Right lobe of liver (tissue), 6 donors: ENCODE results near the gene PON1. TPM values are rescaled to one million over a fixed set of nuclear protein-coding genes. Genes with fewer than 3 reads are reported as not detected.

ENCODE experiments used
- ATAC-seq, 4 donors: fragments of 200-7000 bp; cut with Tn5 transposase; one replicate each; pipeline ENCODE4 v1.9.1; 2020; ENCODE audit warnings: mild to moderate bottlenecking in 4 of 4, moderate library complexity in 4 of 4
- DNase-seq, 3 donors: peaks; one replicate each; pipeline ENCODE4 v3.0.0-alpha.2; 2020
- H3K27ac ChIP-seq, 3 donors: fragments of 200-600 bp; one replicate each; pipeline ENCODE4 v1.8.0; 2022
- H3K27me3 ChIP-seq, 2 donors: fragments of 200-600 bp; one replicate each; pipeline ENCODE4 v1.8.0; 2022
- H3K36me3 ChIP-seq, 4 donors: fragments of 200-600 bp; sonication (generic) in 1 of 4; one replicate each; pipeline versions ENCODE4 v1.5.1 to v1.8.0; 2017 to 2022; ENCODE audit warnings: control low read depth in 1 of 4
- H3K4me1 ChIP-seq, 4 donors: fragments of 200-600 bp; sonication (generic) in 1 of 4; one replicate each; pipeline versions ENCODE4 v1.5.1 to v1.8.0; 2017 to 2022; ENCODE audit warnings: control low read depth in 1 of 4
- H3K4me3 ChIP-seq, 3 donors: fragments of 200-600 bp; one replicate each; pipeline ENCODE4 v1.8.0; 2022
- H3K9me3 ChIP-seq, 4 donors: fragments of 200-600 bp; sonication (generic) in 1 of 4; one replicate each; pipeline versions ENCODE4 v1.5.1 to v1.8.0; 2017 to 2022; ENCODE audit warnings: control low read depth in 1 of 4
- POLR2A ChIP-seq: fragments of 450-650 bp; IDR thresholded peaks from one replicate; pipeline ENCODE4 v1.6.1; 2017; ENCODE audit warnings: antibody characterized with exemption, mild to moderate bottlenecking
- WGBS: methylation state at CpG from one replicate; pipeline ENCODE4 v1.1.6; 2018; ENCODE audit warnings: low coverage, low lambda C conversion rate; ENCODE audit not compliant: insufficient coverage; ENCODE audit errors: missing lambda C conversion rate; 5-methylcytosine and 5-hydroxymethylcytosine counted together
- intact Hi-C, 2 donors: fragments of 100-400 bp; cut with DNase I; formaldehyde crosslinking; loops; one replicate each; pipeline versions ENCODE4 v1.11.2 to v1.14.1; 2022
- long read RNA-seq: library from polyadenylated mRNA; unstranded; transcript quantifications from one replicate; pipeline ENCODE4 v2.0.0, GENCODE V29; 2019
- total RNA-seq, 6 experiments: library from RNA; depleted of rRNA in 2 of 6; stranded (reverse); fragments of >200 nt in 2 of 6; fragmentation: NEBNext Ultra II Directional in 3 of 6; extraction: Animal tissue kit (Norgen Biotek cat#: 25700) in 3 of 6; gene quantifications; one replicate each; pipeline versions ENCODE4 v1.1.0 to v1.2.4, GENCODE V29; 2016 to 2023
- TF ChIP-seq, protein P1 (sequence below), 4 donors: fragments of 200-600 bp in 3 of 4; fragments of 450-650 bp in 1 of 4; IDR thresholded peaks; one replicate each; pipeline versions ENCODE4 v1.5.1 to v1.8.0; 2016 to 2022; ENCODE audit warnings: antibody characterized with exemption in 4 of 4, mild to moderate bottlenecking in 2 of 4
- donor health status: DM: no; HTN: yes; CAD: no.
- donor health status: DM: no; HTN: no; CAD: no.
- donor health status: DM: no; HTN: no; CAD: no.
- donor health status: DM: no; HTN: yes; CAD: no.
- donor health status: DM: no; HTN: yes; CAD: no.

PON1 gene
- 100 to 1,000 TPM in 4 of 6 experiments, 10 to 100 TPM in 2; 85.3 to 677 (median 410) TPM for total RNA-seq
- long read RNA-seq, transcript PON1-201 (9 exons, 2,568 nt), result major isoform, 120 of 162 reads
- long read RNA-seq, partial matches to known transcripts, result 30 of 162 reads
- long read RNA-seq, other reads (novel, unspliced or antisense), result 12 of 162 reads

DNA sequence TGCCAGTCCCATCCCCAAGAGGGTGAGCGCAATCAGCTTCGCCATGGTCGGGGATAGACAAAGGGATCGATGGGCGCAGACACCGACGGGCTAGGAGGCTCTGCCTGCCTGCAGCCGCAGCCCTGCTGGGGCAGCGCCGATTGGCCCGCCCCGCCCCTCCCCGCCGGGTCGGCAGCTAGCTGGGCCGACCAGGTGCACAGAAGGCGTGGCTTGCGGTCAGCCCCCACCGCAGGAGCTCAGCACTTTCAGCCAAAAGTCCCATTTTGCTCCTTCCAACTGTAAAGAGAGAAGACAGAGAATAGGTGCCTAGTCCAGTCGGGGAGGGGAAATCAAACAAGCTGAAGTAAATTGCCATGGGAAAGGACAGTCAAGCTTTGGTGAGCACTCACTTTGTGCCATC lies at the start of gene PON1:
TSS of gene PON1 (minus strand) at position 102 of the 400 bp plus-strand sequence. CDS start at position 45, 57 bp downstream.
- WGBS, result 65% methylated on average over 2 of the region's 20 CpGs
- ATAC-seq (peak; percentile 76 to 98 (median 88)), DNase-seq (peak; percentile 63 to 94 (median 87))
- intact Hi-C loops, result no loop called here
- H3K36me3 ChIP-seq, result no peaks in the 10 kb centered on the region
- no peaks in the 10 kb centered on the region for H3K27me3 ChIP-seq
- no peaks in the 10 kb centered on the region for H3K9me3 ChIP-seq
- peaks cover 0 to 36% (median 8%) of the 10 kb centered on the region in 4 donors for H3K4me1 ChIP-seq
- peak within 1 kb of the TSS; percentile 30 to 74 (median 64) for H3K4me3 ChIP-seq
- peak within 1 kb of the TSS; percentile 26 to 96 (median 86) for H3K27ac ChIP-seq
- TF ChIP-seq, protein P1, sequence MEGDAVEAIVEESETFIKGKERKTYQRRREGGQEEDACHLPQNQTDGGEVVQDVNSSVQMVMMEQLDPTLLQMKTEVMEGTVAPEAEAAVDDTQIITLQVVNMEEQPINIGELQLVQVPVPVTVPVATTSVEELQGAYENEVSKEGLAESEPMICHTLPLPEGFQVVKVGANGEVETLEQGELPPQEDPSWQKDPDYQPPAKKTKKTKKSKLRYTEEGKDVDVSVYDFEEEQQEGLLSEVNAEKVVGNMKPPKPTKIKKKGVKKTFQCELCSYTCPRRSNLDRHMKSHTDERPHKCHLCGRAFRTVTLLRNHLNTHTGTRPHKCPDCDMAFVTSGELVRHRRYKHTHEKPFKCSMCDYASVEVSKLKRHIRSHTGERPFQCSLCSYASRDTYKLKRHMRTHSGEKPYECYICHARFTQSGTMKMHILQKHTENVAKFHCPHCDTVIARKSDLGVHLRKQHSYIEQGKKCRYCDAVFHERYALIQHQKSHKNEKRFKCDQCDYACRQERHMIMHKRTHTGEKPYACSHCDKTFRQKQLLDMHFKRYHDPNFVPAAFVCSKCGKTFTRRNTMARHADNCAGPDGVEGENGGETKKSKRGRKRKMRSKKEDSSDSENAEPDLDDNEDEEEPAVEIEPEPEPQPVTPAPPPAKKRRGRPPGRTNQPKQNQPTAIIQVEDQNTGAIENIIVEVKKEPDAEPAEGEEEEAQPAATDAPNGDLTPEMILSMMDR (IDR thresholded peaks at IDR 0.05), result no peak
- TF ChIP-seq POLR2A, result peak; percentile 42

DNA sequence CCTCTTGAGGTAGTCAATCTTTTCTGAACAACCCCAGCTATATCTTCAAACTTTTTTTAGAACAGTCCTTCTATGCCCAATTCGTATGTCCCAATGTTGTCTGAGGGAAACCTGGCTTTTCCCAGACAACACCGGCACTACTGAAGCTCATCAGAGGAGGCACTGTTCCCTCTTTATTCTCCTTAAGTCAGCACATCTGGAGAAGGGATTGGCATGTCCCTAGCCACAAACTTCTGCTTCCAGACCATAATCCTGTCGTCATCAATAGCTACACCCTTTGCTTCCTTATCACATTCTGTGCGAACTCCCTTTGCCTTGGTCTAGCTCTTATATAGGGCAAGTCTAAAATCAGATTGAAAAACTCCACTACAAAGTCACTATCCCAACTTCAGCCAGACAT lies 49.0 kb upstream of the PON1 start:
- H3K36me3 ChIP-seq, result peaks cover 0 to 29% (median 15%) of the 10 kb centered on the region in 4 donors
- WGBS, result 91% methylated on average over 4 of the region's 4 CpGs
- H3K27ac ChIP-seq, result no peak overlapping the region
- intact Hi-C loops, result no loop called here
- no peak for TF ChIP-seq POLR2A
- TF ChIP-seq, protein P1 (IDR thresholded peaks at IDR 0.05), result no peak
- no peaks in the 10 kb centered on the region for H3K4me1 ChIP-seq
- H3K27me3 ChIP-seq, result no peaks in the 10 kb centered on the region
- ATAC-seq, result peak in 2 of 4 donors; percentile 24 to 30
- H3K9me3 ChIP-seq, result no peaks in the 10 kb centered on the region
- DNase-seq, result no peak
- H3K4me3 ChIP-seq, result no peak overlapping the region

DNA sequence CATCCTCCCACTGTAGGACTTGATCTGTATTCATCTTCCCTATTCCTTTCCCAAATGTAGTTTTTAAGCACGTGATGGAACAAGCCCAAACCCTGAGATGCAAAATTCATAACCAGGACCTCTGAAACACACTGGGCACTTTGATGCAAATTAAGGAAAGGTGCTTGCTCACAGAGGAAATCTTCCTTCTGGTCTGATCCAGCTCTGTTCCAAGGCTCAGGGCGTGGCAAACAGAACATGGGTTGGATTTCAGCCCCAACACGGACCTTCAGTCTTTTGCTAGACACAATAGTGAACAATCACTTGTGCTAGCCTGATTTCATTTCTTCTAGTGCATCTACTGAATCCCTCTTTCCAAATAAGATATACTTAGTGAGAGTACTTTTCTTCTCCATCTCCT lies 43.9 kb upstream of the PON1 start:
- Histone ChIP-seq H3K27me3 (no peaks in the 10 kb centered on the region), H3K36me3 (peaks cover 0 to 39% (median 15%) of the 10 kb centered on the region in 4 donors), H3K27ac (no peak overlapping the region), H3K4me1 (no peaks in the 10 kb centered on the region), H3K9me3 (no peaks in the 10 kb centered on the region), H3K4me3 (no peak overlapping the region)
- WGBS, result 79% methylated on average over 3 of the region's 3 CpGs
- ATAC-seq, result no peak
- intact Hi-C loops, result no loop called here
- TF ChIP-seq, protein P1 (IDR thresholded peaks at IDR 0.05), result no peak
- no peak for TF ChIP-seq POLR2A
- DNase-seq, result no peak

DNA sequence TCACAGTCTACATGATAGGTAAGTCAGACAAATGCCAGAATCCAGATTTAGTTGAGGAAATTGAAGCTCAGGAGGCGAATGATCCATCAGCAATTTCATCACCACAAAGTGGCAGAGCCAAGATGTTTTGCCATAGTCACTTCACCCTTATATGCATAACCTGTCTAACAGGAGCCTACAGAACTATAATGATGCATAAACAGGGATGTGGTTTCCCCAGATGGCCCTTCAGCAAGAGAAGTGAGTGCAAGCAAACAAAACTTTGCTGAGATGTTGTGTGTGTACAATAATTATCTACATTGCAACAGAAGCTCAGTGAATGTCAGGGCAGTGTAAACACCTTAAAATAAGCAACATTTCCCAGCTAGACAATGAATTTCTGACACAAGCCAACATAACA lies 43.3 kb upstream of the PON1 start:
- Histone ChIP-seq H3K4me3 (no peak overlapping the region), H3K27me3 (no peaks in the 10 kb centered on the region), H3K4me1 (no peaks in the 10 kb centered on the region), H3K9me3 (no peaks in the 10 kb centered on the region), H3K36me3 (peaks cover 0 to 45% (median 15%) of the 10 kb centered on the region in 4 donors), H3K27ac (no peak overlapping the region)
- TF ChIP-seq, protein P1 (IDR thresholded peaks at IDR 0.05), result no peak
- no peak for TF ChIP-seq POLR2A
- no peak for ATAC-seq
- DNase-seq, result no peak
- intact Hi-C loops, result no loop called here
- 63% methylated on average over 1 of the region's 1 CpG for WGBS
